ENCODE data around the gene HMGXB3. TPM values are rescaled to one million over a fixed set of nuclear protein-coding genes. Genes with fewer than 3 reads are reported as not detected.
A peak's percentile ranks its signal among the peaks of the same experiment; 100 is the strongest.

The HMGXB3 gene
- total RNA-seq, 1 experiment from 2014 or later: 26.9 TPM

- H3K27ac Mint-ChIP-seq: no peak overlapping the region
- H3K14ac ChIP-seq (ENCODE audit: insufficient read depth, low read length): no peak overlapping the region
- no peak overlapping the region for H2BK12ac ChIP-seq (ENCODE audit: insufficient read length, low read depth, low read length)
- peaks cover 13 to 16% of the 10 kb centered on the region in 2 experiments for H3K4me1 Mint-ChIP-seq
- no peak overlapping the region for H2BK15ac ChIP-seq (ENCODE audit: low read depth, low read length)
- H3K4me3 Mint-ChIP-seq: peak overlapping the region; percentile 85 to 95
- no peak overlapping the region for H2BK5ac ChIP-seq (ENCODE audit: insufficient read length, low read length)
- H3K27ac ChIP-seq (ENCODE audit: insufficient read length, low read depth, low read length): no peak overlapping the region
- H4K8ac ChIP-seq (replicated peaks; ENCODE audit: insufficient read length, low read depth, low read length): no peak overlapping the region
- H3K79me1 ChIP-seq (ENCODE audit: insufficient read depth, low read depth, low read length, poor library complexity, severe bottlenecking): no peaks in the 10 kb centered on the region
- H3K4me1 ChIP-seq (ENCODE audit: insufficient read depth, low read length): peaks cover 2% of the 10 kb centered on the region; the same call in 1 of the 2 replicates
- H3K9ac ChIP-seq (ENCODE audit: extremely low read depth, insufficient read length, low read length): no peak overlapping the region
- no peak overlapping the region for H4K91ac ChIP-seq (ENCODE audit: insufficient read length, low read depth, low read length)
- H3K27me3 Mint-ChIP-seq (ENCODE audit: low read depth): peaks cover 9% of the 10 kb centered on the region
- H2AFZ ChIP-seq (ENCODE audit: low read length): no peak overlapping the region
- no CpG with 5 or more reads among the region's 6 CpGs for WGBS (ENCODE audit: extremely low coverage, insufficient read length, low lambda C conversion rate)
- peaks cover 5% of the 10 kb centered on the region for H3K23me2 ChIP-seq (ENCODE audit: insufficient read length, low read depth, low read length, poor library complexity, severe bottlenecking)
- H3K9me3 Mint-ChIP-seq: no peaks in the 10 kb centered on the region
- peak; percentile 61 for TF ChIP-seq CTCF (conservative IDR thresholded peaks at IDR 0.05)
- no peak overlapping the region for H4K5ac ChIP-seq (ENCODE audit: insufficient read length, low read depth, low read length)
- H3K79me2 ChIP-seq (ENCODE audit: insufficient read depth, low read length): no peaks in the 10 kb centered on the region
- H3K27me3 ChIP-seq (ENCODE audit: insufficient read depth, low read length): no peaks in the 10 kb centered on the region; the same call in 1 of the 2 replicates
- no peak overlapping the region for H3K4me2 ChIP-seq (ENCODE audit: insufficient read depth, insufficient read length, low read length)
- no peak overlapping the region for H3K23ac ChIP-seq (ENCODE audit: insufficient read length, low read depth, low read length)
- H2AK5ac ChIP-seq (ENCODE audit: insufficient read length, low read length): no peak overlapping the region
- H2BK120ac ChIP-seq (ENCODE audit: low read depth, low read length, poor library complexity, severe bottlenecking): no peak overlapping the region
- H3K18ac ChIP-seq (ENCODE audit: insufficient read length, low read depth, low read length): no peak overlapping the region
- H3T11ph ChIP-seq (ENCODE audit: low read length): no peak overlapping the region
- no peaks in the 10 kb centered on the region for H4K20me1 ChIP-seq (ENCODE audit: control insufficient read depth, insufficient read depth, insufficient read length)
- H3K4ac ChIP-seq (ENCODE audit: low read depth, low read length): no peak overlapping the region
- H3K9me3 ChIP-seq (ENCODE audit: control insufficient read depth, low read depth, low read length): no peaks in the 10 kb centered on the region
- DNase-seq: no peak
- no peak overlapping the region for H3K56ac ChIP-seq (ENCODE audit: insufficient read length, low read depth, low read length)
- no peak overlapping the region for H2BK20ac ChIP-seq (ENCODE audit: low read depth, low read length, poor library complexity, severe bottlenecking)
- H3K36me3 Mint-ChIP-seq (ENCODE audit: insufficient read depth in 1 of 3, low read depth in 3 of 3): peaks cover 0 to 2% (median 0%) of the 10 kb centered on the region in 3 experiments; a peak in 1 of 7 replicates
Observed at GRCh38 chr5:149961957-149962409, 38.6 kb upstream of the HMGXB3 start.

All from H9 (cell line).